Measurements from ENCODE around the gene BNIP2. TPM values are rescaled to one million over a fixed set of nuclear protein-coding genes. Genes with fewer than 3 reads are reported as not detected.
"Not testable (repeated sequence)": the region's sequence is repeated elsewhere in the genome, so short reads cannot be mapped to it uniquely, and the experiment has no call there.

The BNIP2 gene
- total RNA-seq, 1 donor from 2014 or later, result 81.4 TPM

DNA sequence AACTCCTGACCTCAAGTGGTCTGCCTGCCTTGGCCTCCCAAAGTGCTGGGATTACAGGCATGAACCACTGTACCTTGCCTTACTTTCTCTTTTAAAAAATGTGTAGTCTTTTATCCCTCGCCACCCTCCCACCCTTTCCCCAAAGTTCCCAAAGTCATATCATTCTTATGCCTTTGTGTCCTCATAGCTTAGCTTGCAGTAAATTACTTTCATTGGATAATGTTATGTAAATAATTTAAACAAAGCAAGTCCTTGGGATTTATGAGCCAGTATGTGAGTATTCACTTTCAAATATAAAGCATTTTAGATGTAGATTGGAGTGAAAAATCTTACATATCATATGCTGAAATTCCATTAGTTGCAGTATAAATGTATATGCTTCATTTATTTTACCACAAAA, 42.8 kb downstream of the BNIP2 start:
- no peaks in the 10 kb centered on the region for H3K9me3 Mint-ChIP-seq
- H3K4me1 Mint-ChIP-seq, result no peaks in the 10 kb centered on the region
- Histone ChIP-seq H3F3A (ENCODE audit: low read depth) (no peaks in the 10 kb centered on the region), H3K27me3 (no peaks in the 10 kb centered on the region), H3K4me3 (no peak overlapping the region), H3K27ac (no peak overlapping the region), H3K9me3 (ENCODE audit: low read depth) (no peaks in the 10 kb centered on the region), H3K79me2 (ENCODE audit: low read depth) (peaks cover 16% of the 10 kb centered on the region), H2AFZ (replicated peaks) (no peak overlapping the region), H3K36me3 (peaks cover 22% of the 10 kb centered on the region), H3K4me1 (no peaks in the 10 kb centered on the region), H4K20me1 (ENCODE audit: low read depth) (peaks cover 8% of the 10 kb centered on the region), H3K4me2 (no peak overlapping the region), H3K9ac (no peak overlapping the region)
- TF ChIP-seq, protein P1, sequence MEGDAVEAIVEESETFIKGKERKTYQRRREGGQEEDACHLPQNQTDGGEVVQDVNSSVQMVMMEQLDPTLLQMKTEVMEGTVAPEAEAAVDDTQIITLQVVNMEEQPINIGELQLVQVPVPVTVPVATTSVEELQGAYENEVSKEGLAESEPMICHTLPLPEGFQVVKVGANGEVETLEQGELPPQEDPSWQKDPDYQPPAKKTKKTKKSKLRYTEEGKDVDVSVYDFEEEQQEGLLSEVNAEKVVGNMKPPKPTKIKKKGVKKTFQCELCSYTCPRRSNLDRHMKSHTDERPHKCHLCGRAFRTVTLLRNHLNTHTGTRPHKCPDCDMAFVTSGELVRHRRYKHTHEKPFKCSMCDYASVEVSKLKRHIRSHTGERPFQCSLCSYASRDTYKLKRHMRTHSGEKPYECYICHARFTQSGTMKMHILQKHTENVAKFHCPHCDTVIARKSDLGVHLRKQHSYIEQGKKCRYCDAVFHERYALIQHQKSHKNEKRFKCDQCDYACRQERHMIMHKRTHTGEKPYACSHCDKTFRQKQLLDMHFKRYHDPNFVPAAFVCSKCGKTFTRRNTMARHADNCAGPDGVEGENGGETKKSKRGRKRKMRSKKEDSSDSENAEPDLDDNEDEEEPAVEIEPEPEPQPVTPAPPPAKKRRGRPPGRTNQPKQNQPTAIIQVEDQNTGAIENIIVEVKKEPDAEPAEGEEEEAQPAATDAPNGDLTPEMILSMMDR (IDR thresholded peaks at IDR 0.05), result no peak
- TF ChIP-seq EZH2phosphoT487 (IDR thresholded peaks at IDR 0.05) (no peak), EZH2 (IDR thresholded peaks at IDR 0.05) (no peak)
- no peak for DNase-seq (ENCODE audit: low spot score)
- no peak overlapping the region for H3K27ac Mint-ChIP-seq
- peaks cover 20% of the 10 kb centered on the region for H3K36me3 Mint-ChIP-seq
- no peaks in the 10 kb centered on the region for H3K27me3 Mint-ChIP-seq (ENCODE audit: insufficient read depth, low read depth)
- H3K4me3 Mint-ChIP-seq, result no peak overlapping the region

- H3K27me3 Mint-ChIP-seq (ENCODE audit: insufficient read depth, low read depth); H3F3A ChIP-seq (ENCODE audit: low read depth); H4K20me1 ChIP-seq (ENCODE audit: low read depth); H3K4me2 ChIP-seq; H3K27me3 ChIP-seq; H3K4me1 ChIP-seq; H3K9ac ChIP-seq; H2AFZ ChIP-seq (replicated peaks); DNase-seq (ENCODE audit: low spot score); H3K4me3 Mint-ChIP-seq; H3K4me3 ChIP-seq; H3K27ac ChIP-seq; H3K4me1 Mint-ChIP-seq; H3K9me3 Mint-ChIP-seq; H3K9me3 ChIP-seq (ENCODE audit: low read depth); H3K27ac Mint-ChIP-seq: not testable (repeated sequence)
- H3K36me3 ChIP-seq, result peaks cover 21% of the 10 kb centered on the region
- H3K36me3 Mint-ChIP-seq, result peaks cover 21% of the 10 kb centered on the region
- H3K79me2 ChIP-seq (ENCODE audit: low read depth), result peaks cover 14% of the 10 kb centered on the region
These were observed 43.3 kb downstream of the BNIP2 start for GRCh38 chr15:59645812-59646211.

GRCh38 chr15:59644756-59645155, 44.4 kb downstream of the BNIP2 start:
- Histone ChIP-seq H3K9ac (no peak overlapping the region), H3K4me3 (no peak overlapping the region), H3K4me2 (no peak overlapping the region), H4K20me1 (ENCODE audit: low read depth) (peaks cover 3% of the 10 kb centered on the region), H3K9me3 (ENCODE audit: low read depth) (no peaks in the 10 kb centered on the region), H3F3A (ENCODE audit: low read depth) (no peaks in the 10 kb centered on the region), H3K4me1 (no peaks in the 10 kb centered on the region), H3K36me3 (peaks cover 12% of the 10 kb centered on the region), H3K79me2 (ENCODE audit: low read depth) (peaks cover 9% of the 10 kb centered on the region), H3K27me3 (no peaks in the 10 kb centered on the region), H2AFZ (replicated peaks) (no peak overlapping the region), H3K27ac (no peak overlapping the region)
- no peak overlapping the region for H3K27ac Mint-ChIP-seq
- no peaks in the 10 kb centered on the region for H3K4me1 Mint-ChIP-seq
- no peaks in the 10 kb centered on the region for H3K27me3 Mint-ChIP-seq (ENCODE audit: insufficient read depth, low read depth)
- no peak overlapping the region for H3K4me3 Mint-ChIP-seq
- H3K36me3 Mint-ChIP-seq, result peaks cover 12% of the 10 kb centered on the region
- DNase-seq (ENCODE audit: low spot score), result no peak
- H3K9me3 Mint-ChIP-seq, result no peaks in the 10 kb centered on the region
- no peak for TF ChIP-seq EZH2phosphoT487 (IDR thresholded peaks at IDR 0.05)
- TF ChIP-seq, protein P1 (IDR thresholded peaks at IDR 0.05), result no peak
- TF ChIP-seq EZH2 (IDR thresholded peaks at IDR 0.05), result no peak

- Histone ChIP-seq H3K27ac (no peak overlapping the region), H3K9ac (no peak overlapping the region), H3F3A (ENCODE audit: low read depth) (no peaks in the 10 kb centered on the region), H4K20me1 (ENCODE audit: low read depth) (no peaks in the 10 kb centered on the region), H3K36me3 (peaks cover 12% of the 10 kb centered on the region), H3K4me2 (no peak overlapping the region), H3K9me3 (ENCODE audit: low read depth) (no peaks in the 10 kb centered on the region), H3K4me3 (no peak overlapping the region), H3K27me3 (no peaks in the 10 kb centered on the region), H2AFZ (replicated peaks) (no peak overlapping the region), H3K79me2 (ENCODE audit: low read depth) (peaks cover 9% of the 10 kb centered on the region), H3K4me1 (no peaks in the 10 kb centered on the region)
- H3K27ac Mint-ChIP-seq, result no peak overlapping the region
- TF ChIP-seq, protein P1 (IDR thresholded peaks at IDR 0.05), result no peak
- TF ChIP-seq EZH2 (IDR thresholded peaks at IDR 0.05) (no peak), EZH2phosphoT487 (IDR thresholded peaks at IDR 0.05) (no peak)
- no peak for DNase-seq (ENCODE audit: low spot score)
- H3K4me1 Mint-ChIP-seq, result no peaks in the 10 kb centered on the region
- no peaks in the 10 kb centered on the region for H3K27me3 Mint-ChIP-seq (ENCODE audit: insufficient read depth, low read depth)
- no peaks in the 10 kb centered on the region for H3K9me3 Mint-ChIP-seq
- peaks cover 20% of the 10 kb centered on the region for H3K36me3 Mint-ChIP-seq
- no peak overlapping the region for H3K4me3 Mint-ChIP-seq
These were observed 46.8 kb downstream of the BNIP2 start for GRCh38 chr15:59642351-59642750.

All from neural progenitor cell (in vitro differentiated cells).